Transverse colon (tissue), 4 donors: ENCODE measurements around the gene LRP1B. TPM values are rescaled to one million over a fixed set of nuclear protein-coding genes. Genes with fewer than 3 reads are reported as not detected.

Source experiments
- DNase-seq: peaks from one replicate; pipeline ENCODE4 v3.0.0-alpha.2; 2019
- H3K27ac ChIP-seq, 4 donors: fragments of 200-600 bp; sonication (generic); 2 replicates each; pipeline ENCODE4 v1.5.1; 2016 to 2018; ENCODE audit warnings: inconsistent platforms in 4 of 4
- H3K27me3 ChIP-seq: fragments of 200-600 bp; sonication (generic); 2 replicates; pipeline ENCODE4 v1.5.1; 2017; ENCODE audit warnings: inconsistent platforms
- H3K36me3 ChIP-seq, 4 donors: fragments of 200-600 bp; sonication (generic); 2 replicates each; pipeline ENCODE4 v1.5.1; 2017 to 2019; ENCODE audit warnings: inconsistent platforms in 4 of 4
- H3K4me1 ChIP-seq, 4 donors: fragments of 200-600 bp; sonication (generic); 2 replicates each; pipeline ENCODE4 v1.5.1; 2017 to 2020; ENCODE audit warnings: inconsistent platforms in 4 of 4
- H3K4me3 ChIP-seq, 4 donors: fragments of 200-600 bp; sonication (generic); 1 replicate in 1 of 4; 2 replicates in 3 of 4; pipeline versions ENCODE4 v1.5.1 to v1.6.1; 2017 to 2019; ENCODE audit warnings: inconsistent platforms in 4 of 4
- H3K9me3 ChIP-seq, 2 donors: fragments of 200-600 bp; sonication (generic); 2 replicates each; pipeline ENCODE4 v1.5.1; 2017 to 2019; ENCODE audit warnings: inconsistent platforms in 2 of 2
- EP300 ChIP-seq: sonication (generic); formaldehyde crosslinking; IDR thresholded peaks from one replicate; pipeline ENCODE4 v1.6.1; 2017; ENCODE audit warnings: antibody characterized with exemption, low read depth
- POLR2A ChIP-seq: fragments of 450-650 bp; IDR thresholded peaks from one replicate; pipeline ENCODE4 v1.6.1; 2016; ENCODE audit warnings: antibody characterized with exemption, mild to moderate bottlenecking, moderate library complexity
- POLR2AphosphoS5 ChIP-seq, 3 donors: sonication (generic); formaldehyde crosslinking; IDR thresholded peaks; one replicate each; pipeline ENCODE4 v1.6.1; 2016; ENCODE audit warnings: antibody characterized with exemption in 3 of 3
- WGBS, 2 donors: methylation state at CpG; one replicate each; pipeline ENCODE4 v1.1.5; 2018; ENCODE audit warnings: low coverage in 1 of 2; 5-methylcytosine and 5-hydroxymethylcytosine counted together
- in situ Hi-C, 4 donors: fragments of 200-750 bp; cut with MboI; loops; one replicate each; pipeline versions ENCODE4 v1.15.0 to v1.15.1; 2017; ENCODE audit warnings: low sequenced_read_pairs in 3 of 4, low pct_ligation_motif_present in 1 of 4, low pct_unique_long_range_greater_than_20kb in 1 of 4
- intact Hi-C: fragments of 100-400 bp; cut with DNase I; formaldehyde crosslinking; loops from one replicate; pipeline ENCODE4 v1.15.1; 2023; ENCODE audit warnings: low total_unique reads
- total RNA-seq, 4 donors: library from RNA; depleted of rRNA; stranded (reverse); fragments of >200 nt; gene quantifications; one replicate each; pipeline ENCODE4 v1.1.0, GENCODE V29; 2016
- TF ChIP-seq, protein P1 (sequence below), 5 experiments: fragments of 200-600 bp in 3 of 5; fragments of 450-650 bp in 2 of 5; sonication (generic) in 3 of 5; IDR thresholded peaks; 1 replicate in 2 of 5; 2 replicates in 3 of 5; pipeline ENCODE4 v1.5.1; 2016 to 2017; ENCODE audit warnings: antibody characterized with exemption in 5 of 5, inconsistent platforms in 3 of 5, mild to moderate bottlenecking in 2 of 5, moderate library complexity in 1 of 5

Gene LRP1B
- total RNA-seq, 4 donors from 2014 or later = 0.48 to 5.4 (median 0.82) TPM; not detected in 1

DNA sequence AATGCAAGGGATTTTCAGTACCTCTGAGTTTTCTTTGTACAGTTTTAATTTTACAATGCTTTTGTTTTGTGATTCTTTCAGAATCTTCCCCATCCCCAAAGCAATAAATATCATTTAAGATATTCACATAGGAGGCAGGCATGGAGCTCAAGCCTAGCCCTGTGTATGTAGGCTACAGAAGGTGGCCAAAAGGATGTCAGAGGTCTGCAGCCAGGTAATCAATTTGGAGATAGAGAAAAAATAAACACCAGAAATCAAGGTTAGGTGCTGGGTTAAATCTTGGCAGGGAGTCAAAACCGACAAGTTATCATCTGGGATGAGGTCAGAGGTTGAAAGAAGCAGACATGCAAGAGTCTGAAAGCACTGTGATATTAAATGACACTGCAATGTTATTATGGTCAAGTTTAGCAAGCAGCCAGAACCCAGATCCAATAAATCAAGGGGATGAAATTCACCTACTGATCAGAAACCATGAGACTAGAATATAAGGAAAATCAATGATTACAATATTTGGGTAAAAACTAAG lies 45.1 kb upstream of the LRP1B start:
- DNase-seq = no peak
- in situ Hi-C loops = no loop called here
- Histone ChIP-seq H3K27me3 (no peaks in the 10 kb centered on the region), H3K27ac (no peak overlapping the region), H3K4me1 (no peaks in the 10 kb centered on the region), H3K4me3 (no peak overlapping the region), H3K36me3 (no peaks in the 10 kb centered on the region), H3K9me3 (no peaks in the 10 kb centered on the region)
- intact Hi-C loops = no loop called here
- TF ChIP-seq, protein P1, sequence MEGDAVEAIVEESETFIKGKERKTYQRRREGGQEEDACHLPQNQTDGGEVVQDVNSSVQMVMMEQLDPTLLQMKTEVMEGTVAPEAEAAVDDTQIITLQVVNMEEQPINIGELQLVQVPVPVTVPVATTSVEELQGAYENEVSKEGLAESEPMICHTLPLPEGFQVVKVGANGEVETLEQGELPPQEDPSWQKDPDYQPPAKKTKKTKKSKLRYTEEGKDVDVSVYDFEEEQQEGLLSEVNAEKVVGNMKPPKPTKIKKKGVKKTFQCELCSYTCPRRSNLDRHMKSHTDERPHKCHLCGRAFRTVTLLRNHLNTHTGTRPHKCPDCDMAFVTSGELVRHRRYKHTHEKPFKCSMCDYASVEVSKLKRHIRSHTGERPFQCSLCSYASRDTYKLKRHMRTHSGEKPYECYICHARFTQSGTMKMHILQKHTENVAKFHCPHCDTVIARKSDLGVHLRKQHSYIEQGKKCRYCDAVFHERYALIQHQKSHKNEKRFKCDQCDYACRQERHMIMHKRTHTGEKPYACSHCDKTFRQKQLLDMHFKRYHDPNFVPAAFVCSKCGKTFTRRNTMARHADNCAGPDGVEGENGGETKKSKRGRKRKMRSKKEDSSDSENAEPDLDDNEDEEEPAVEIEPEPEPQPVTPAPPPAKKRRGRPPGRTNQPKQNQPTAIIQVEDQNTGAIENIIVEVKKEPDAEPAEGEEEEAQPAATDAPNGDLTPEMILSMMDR (IDR thresholded peaks at IDR 0.05) = no peak
- no peak for TF ChIP-seq EP300
- TF ChIP-seq POLR2AphosphoS5 (IDR thresholded peaks at IDR 0.05) = no peak
- TF ChIP-seq POLR2A = no peak
- WGBS, 2 donors = 9 to 25% methylated on average over 1 of the region's 1 CpG

DNA sequence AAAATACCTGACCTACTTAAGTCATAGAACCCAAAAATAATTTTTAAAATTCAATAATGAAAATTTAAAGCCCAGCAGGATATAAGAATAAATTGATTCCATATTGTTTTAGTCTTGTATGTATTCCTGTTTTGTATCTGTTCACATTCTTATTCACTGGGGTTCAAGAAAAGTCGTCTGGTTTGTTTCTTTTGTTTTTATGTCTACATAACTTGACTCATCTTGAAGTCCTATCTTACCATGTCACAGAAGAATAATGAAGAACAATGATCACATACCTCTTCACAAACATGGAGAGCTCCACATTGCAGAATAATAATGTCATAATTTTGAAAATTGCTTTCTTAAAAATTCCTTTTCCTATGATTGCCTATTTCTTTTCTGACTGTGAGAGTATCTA lies 43.4 kb upstream of the LRP1B start:
- WGBS, 2 donors = 25 to 33% methylated on average over 1 of the region's 1 CpG
- intact Hi-C loops (no loop called here), in situ Hi-C loops (no loop called here)
- H3K27me3 ChIP-seq = no peaks in the 10 kb centered on the region
- no peak overlapping the region for H3K4me3 ChIP-seq
- H3K36me3 ChIP-seq = no peaks in the 10 kb centered on the region
- TF ChIP-seq POLR2AphosphoS5 (IDR thresholded peaks at IDR 0.05) (no peak), POLR2A (no peak), EP300 (no peak)
- TF ChIP-seq, protein P1 (IDR thresholded peaks at IDR 0.05) = no peak
- no peak for DNase-seq
- no peak overlapping the region for H3K27ac ChIP-seq
- H3K4me1 ChIP-seq = no peaks in the 10 kb centered on the region
- H3K9me3 ChIP-seq = no peaks in the 10 kb centered on the region

DNA sequence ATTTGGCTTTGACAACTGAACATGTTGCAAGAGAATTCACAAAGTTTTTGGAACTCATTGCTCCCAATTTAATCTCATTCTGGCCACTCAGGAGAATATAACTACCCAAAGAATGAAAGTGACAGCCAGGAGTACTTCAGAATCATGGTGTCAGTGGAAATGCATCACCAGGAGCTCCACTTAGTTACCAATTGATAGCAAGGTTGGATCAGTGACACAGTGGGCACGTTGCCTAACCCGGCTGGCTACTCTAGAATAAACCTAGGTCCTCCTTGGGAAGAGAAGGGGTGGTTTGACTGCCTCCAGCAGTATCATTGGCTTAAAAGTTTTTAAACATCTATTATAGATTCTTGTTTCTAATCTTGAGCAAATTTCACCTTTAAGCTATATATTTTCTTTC lies 40.0 kb upstream of the LRP1B start:
- Histone ChIP-seq H3K9me3 (no peaks in the 10 kb centered on the region), H3K4me1 (no peaks in the 10 kb centered on the region), H3K27ac (no peak overlapping the region), H3K27me3 (no peaks in the 10 kb centered on the region), H3K4me3 (no peak overlapping the region), H3K36me3 (no peaks in the 10 kb centered on the region)
- 64 to 100% methylated on average over 1 to 2 of the region's 2 CpGs for WGBS, 2 donors
- in situ Hi-C loops = no loop called here
- intact Hi-C loops = no loop called here
- TF ChIP-seq POLR2AphosphoS5 (IDR thresholded peaks at IDR 0.05) = no peak
- no peak for TF ChIP-seq POLR2A
- TF ChIP-seq, protein P1 (IDR thresholded peaks at IDR 0.05) = no peak
- TF ChIP-seq EP300 = no peak
- DNase-seq = no peak

DNA sequence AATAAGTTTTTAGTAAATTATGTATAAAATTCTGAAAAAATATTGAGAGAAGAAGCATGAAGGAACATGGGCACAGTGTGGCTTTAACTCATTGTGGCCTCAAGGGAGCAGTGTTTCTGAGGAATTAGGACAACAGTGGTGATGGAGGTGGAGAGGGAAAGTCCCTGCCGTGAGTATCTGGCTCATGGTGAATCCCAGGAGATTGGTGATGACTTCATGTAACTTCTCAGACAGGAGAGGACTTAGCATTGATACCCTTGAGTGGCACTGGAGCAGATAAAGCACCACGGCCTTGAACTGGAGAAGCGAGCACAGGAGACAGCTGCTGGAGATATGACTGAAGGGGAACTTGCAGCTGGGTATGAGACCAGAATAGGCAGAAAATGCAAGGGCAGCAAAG lies 35.0 kb upstream of the LRP1B start:
- no peaks in the 10 kb centered on the region for H3K36me3 ChIP-seq
- H3K9me3 ChIP-seq = no peaks in the 10 kb centered on the region
- no peak overlapping the region for H3K27ac ChIP-seq
- no peaks in the 10 kb centered on the region for H3K27me3 ChIP-seq
- H3K4me3 ChIP-seq = no peak overlapping the region
- 46 to 47% methylated on average over 3 of the region's 3 CpGs for WGBS, 2 donors
- no peak for DNase-seq
- H3K4me1 ChIP-seq = no peaks in the 10 kb centered on the region
- in situ Hi-C loops = no loop called here
- intact Hi-C loops = no loop called here
- TF ChIP-seq, protein P1 (IDR thresholded peaks at IDR 0.05) = no peak
- TF ChIP-seq POLR2A = no peak
- no peak for TF ChIP-seq POLR2AphosphoS5 (IDR thresholded peaks at IDR 0.05)
- TF ChIP-seq EP300 = no peak
